Measurements from ENCODE around the gene CTNNBL1. TPM values are rescaled to one million over a fixed set of nuclear protein-coding genes. Genes with fewer than 3 reads are reported as not detected.

CTNNBL1 gene
- total RNA-seq, 1 donor: 19.5 TPM

DNA sequence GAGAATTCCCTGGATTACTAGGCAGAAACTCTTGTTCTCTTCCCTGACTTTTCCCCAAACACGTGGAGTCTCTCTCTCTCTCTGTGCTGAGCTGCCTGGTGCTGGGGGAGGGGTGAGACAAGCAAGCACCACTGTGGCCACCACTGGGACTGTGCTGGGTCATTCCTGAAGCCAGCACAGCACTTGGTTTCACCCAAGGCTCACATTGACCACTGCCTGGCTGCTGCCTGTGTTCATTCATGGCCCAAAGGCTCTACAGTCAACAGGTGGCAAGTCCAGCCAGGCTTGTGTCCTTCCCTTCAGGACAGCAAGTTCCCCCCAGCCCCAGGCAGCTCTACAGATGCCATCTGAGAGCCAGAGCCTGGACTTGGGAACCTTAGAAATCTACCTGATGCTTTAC is 92.2 kb downstream of the CTNNBL1 start:
- no peak overlapping the region for H3K27ac ChIP-seq (ENCODE audit: low read depth, low read length)
- H3K4me3 ChIP-seq (ENCODE audit: insufficient read depth, low read length): no peak overlapping the region
- TF ChIP-seq CTCF (IDR thresholded peaks at IDR 0.05; ENCODE audit: extremely low read depth, low read depth, low read length): no peak
- H2AFZ ChIP-seq (ENCODE audit: low read length): no peak overlapping the region
- peaks cover 4% of the 10 kb centered on the region for H3K36me3 ChIP-seq (ENCODE audit: insufficient read depth, low read length)
- no peak overlapping the region for H3K4me2 ChIP-seq (ENCODE audit: insufficient read depth, low read length)
- no peaks in the 10 kb centered on the region for H3K9me3 ChIP-seq (ENCODE audit: low read depth, low read length)
- H4K20me1 ChIP-seq (ENCODE audit: insufficient read depth, low read length): peaks cover 9% of the 10 kb centered on the region
- no peak for DNase-seq (ENCODE audit: insufficient read length, low spot score, missing footprints)
- no peaks in the 10 kb centered on the region for H3K27me3 ChIP-seq (ENCODE audit: insufficient read depth, low read length)
- no peaks in the 10 kb centered on the region for H3K79me2 ChIP-seq (ENCODE audit: insufficient read depth, low read length)
- peaks cover 4% of the 10 kb centered on the region for H3K4me1 ChIP-seq (ENCODE audit: insufficient read depth, low read length)

GRCh38 chr20:37789408-37789807 is 95.6 kb downstream of the CTNNBL1 start:
- TF ChIP-seq CTCF (IDR thresholded peaks at IDR 0.05; ENCODE audit: extremely low read depth, low read depth, low read length): no peak
- Histone ChIP-seq H4K20me1 (ENCODE audit: insufficient read depth, low read length) (peaks cover 6% of the 10 kb centered on the region), H3K27ac (ENCODE audit: low read depth, low read length) (no peak overlapping the region), H3K79me2 (ENCODE audit: insufficient read depth, low read length) (no peaks in the 10 kb centered on the region), H3K36me3 (ENCODE audit: insufficient read depth, low read length) (no peaks in the 10 kb centered on the region), H2AFZ (ENCODE audit: low read length) (no peak overlapping the region), H3K27me3 (ENCODE audit: insufficient read depth, low read length) (no peaks in the 10 kb centered on the region), H3K4me1 (ENCODE audit: insufficient read depth, low read length) (no peaks in the 10 kb centered on the region), H3K4me2 (ENCODE audit: insufficient read depth, low read length) (no peak overlapping the region), H3K9me3 (ENCODE audit: low read depth, low read length) (no peaks in the 10 kb centered on the region), H3K4me3 (ENCODE audit: insufficient read depth, low read length) (no peak overlapping the region)
- DNase-seq (ENCODE audit: insufficient read length, low spot score, missing footprints): no peak

GRCh38 chr20:37790900-37791299 is 97.1 kb downstream of the CTNNBL1 start:
- H4K20me1 ChIP-seq (ENCODE audit: insufficient read depth, low read length): peaks cover 3% of the 10 kb centered on the region
- no peak for TF ChIP-seq CTCF (IDR thresholded peaks at IDR 0.05; ENCODE audit: extremely low read depth, low read depth, low read length)
- H3K4me1 ChIP-seq (ENCODE audit: insufficient read depth, low read length): no peaks in the 10 kb centered on the region

DNA sequence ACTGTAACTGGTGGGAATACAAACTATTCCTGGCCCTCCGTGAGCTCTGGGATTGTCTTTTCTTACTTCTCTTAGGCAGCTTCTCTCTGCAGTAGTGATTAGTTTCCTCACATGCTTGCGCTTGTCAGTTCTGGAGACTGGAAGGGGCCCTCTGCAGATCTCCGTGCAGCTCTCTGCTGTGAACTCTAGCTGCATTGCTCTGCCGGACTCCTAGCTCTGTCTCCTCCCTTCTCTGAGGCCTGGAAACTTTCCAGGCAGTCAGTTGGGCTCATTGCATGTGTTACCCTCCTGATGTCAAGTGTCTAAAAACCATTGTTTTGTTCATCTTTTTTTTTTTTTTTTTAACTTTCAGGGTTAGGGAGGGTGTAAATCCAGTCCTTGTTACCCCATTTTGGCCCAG is 102.3 kb downstream of the CTNNBL1 start:
- Histone ChIP-seq H3K4me2 (ENCODE audit: insufficient read depth, low read length) (no peak overlapping the region), H3K79me2 (ENCODE audit: insufficient read depth, low read length) (no peaks in the 10 kb centered on the region), H4K20me1 (ENCODE audit: insufficient read depth, low read length) (peaks cover 2% of the 10 kb centered on the region), H3K9me3 (ENCODE audit: low read depth, low read length) (no peaks in the 10 kb centered on the region), H3K4me3 (ENCODE audit: insufficient read depth, low read length) (no peak overlapping the region), H3K36me3 (ENCODE audit: insufficient read depth, low read length) (no peaks in the 10 kb centered on the region), H3K27ac (ENCODE audit: low read depth, low read length) (no peak overlapping the region), H3K27me3 (ENCODE audit: insufficient read depth, low read length) (no peaks in the 10 kb centered on the region), H3K4me1 (ENCODE audit: insufficient read depth, low read length) (no peaks in the 10 kb centered on the region), H2AFZ (ENCODE audit: low read length) (no peak overlapping the region)
- TF ChIP-seq CTCF (IDR thresholded peaks at IDR 0.05; ENCODE audit: extremely low read depth, low read depth, low read length): no peak
- DNase-seq (ENCODE audit: insufficient read length, low spot score, missing footprints): no peak

More at GRCh38 chr20:37790900-37791299, 97.1 kb downstream of the CTNNBL1 start:
- Histone ChIP-seq H3K27me3 (ENCODE audit: insufficient read depth, low read length) (no peaks in the 10 kb centered on the region), H3K9me3 (ENCODE audit: low read depth, low read length) (no peaks in the 10 kb centered on the region), H2AFZ (ENCODE audit: low read length) (no peak overlapping the region), H3K79me2 (ENCODE audit: insufficient read depth, low read length) (no peaks in the 10 kb centered on the region), H3K27ac (ENCODE audit: low read depth, low read length) (no peak overlapping the region), H3K36me3 (ENCODE audit: insufficient read depth, low read length) (no peaks in the 10 kb centered on the region), H3K4me2 (ENCODE audit: insufficient read depth, low read length) (no peak overlapping the region), H3K4me3 (ENCODE audit: insufficient read depth, low read length) (no peak overlapping the region)
- DNase-seq (ENCODE audit: insufficient read length, low spot score, missing footprints): no peak

Measured in osteoblast (primary cell).